Peyer's patch (tissue), 4 donors: Measurements from ENCODE around the gene EYA4. TPM values are rescaled to one million over a fixed set of nuclear protein-coding genes. Genes with fewer than 3 reads are reported as not detected.

ENCODE experiments used
- DNase-seq, 3 donors: peaks; one replicate each; pipeline ENCODE4 v3.0.0-alpha.2; 2017 to 2019
- H3K27ac ChIP-seq, 4 donors: fragments of 200-600 bp; sonication (generic); one replicate each; pipeline ENCODE4 v1.5.1; 2016 to 2019
- H3K27me3 ChIP-seq, 2 donors: fragments of 200-600 bp; sonication (generic); one replicate each; pipeline ENCODE4 v1.5.1; 2019
- H3K36me3 ChIP-seq, 3 donors: fragments of 200-600 bp; sonication (generic); one replicate each; pipeline ENCODE4 v1.5.1; 2016 to 2019
- H3K4me1 ChIP-seq, 4 donors: fragments of 200-600 bp; sonication (generic); one replicate each; pipeline ENCODE4 v1.5.1; 2016 to 2019
- H3K4me3 ChIP-seq, 4 donors: fragments of 200-600 bp; sonication (generic); 1 replicate in 3 of 4; 2 replicates in 1 of 4; pipeline ENCODE4 v1.5.1; 2016 to 2019; ENCODE audit warnings: mild to moderate bottlenecking in 1 of 4
- H3K9me3 ChIP-seq, 4 donors: fragments of 200-600 bp; sonication (generic); one replicate each; pipeline ENCODE4 v1.5.1; 2016 to 2019; ENCODE audit warnings: mild to moderate bottlenecking in 1 of 4
- CTCF ChIP-seq, 6 experiments: fragments of 450-650 bp in 4 of 6; fragments of 200-600 bp in 2 of 6; sonication (generic) in 1 of 6; IDR thresholded peaks; one replicate each; pipeline ENCODE4 v1.5.1; 2017 to 2019; ENCODE audit warnings: antibody characterized with exemption in 6 of 6, mild to moderate bottlenecking in 3 of 6, moderate library complexity in 1 of 6
- POLR2A ChIP-seq, 2 donors: fragments of 450-650 bp; IDR thresholded peaks; one replicate each; pipeline ENCODE4 v1.5.1; 2017; ENCODE audit warnings: antibody characterized with exemption in 2 of 2, mild to moderate bottlenecking in 2 of 2, moderate library complexity in 2 of 2
- total RNA-seq, 4 donors: library from RNA; depleted of rRNA; stranded (reverse); fragments of >200 nt; gene quantifications; one replicate each; pipeline ENCODE4 v1.1.0, GENCODE V29; 2016

EYA4 gene
- total RNA-seq, 4 donors from 2014 or later: 0.19 to 3.3 (median 1.3) TPM; not detected in 1

GRCh38 chr6:133350928-133351327, 109.8 kb downstream of the EYA4 start:
- H3K4me1 ChIP-seq: no peaks in the 10 kb centered on the region
- no peak for TF ChIP-seq POLR2A (IDR thresholded peaks at IDR 0.05)
- no peak for DNase-seq
- H3K4me3 ChIP-seq: no peak overlapping the region
- H3K36me3 ChIP-seq: no peaks in the 10 kb centered on the region
- no peaks in the 10 kb centered on the region for H3K9me3 ChIP-seq
- no peak overlapping the region for H3K27ac ChIP-seq
- H3K27me3 ChIP-seq: no peaks in the 10 kb centered on the region

GRCh38 chr6:133352046-133352445, 110.9 kb downstream of the EYA4 start:
- Histone ChIP-seq H3K9me3 (no peaks in the 10 kb centered on the region), H3K4me1 (no peaks in the 10 kb centered on the region), H3K27ac (no peak overlapping the region), H3K4me3 (no peak overlapping the region), H3K27me3 (no peaks in the 10 kb centered on the region), H3K36me3 (no peaks in the 10 kb centered on the region)
- DNase-seq: no peak
- TF ChIP-seq CTCF (IDR thresholded peaks at IDR 0.05) (no peak), POLR2A (IDR thresholded peaks at IDR 0.05) (no peak)

GRCh38 chr6:133353061-133353460, 111.9 kb downstream of the EYA4 start:
- Histone ChIP-seq H3K27ac (no peak overlapping the region), H3K4me1 (no peaks in the 10 kb centered on the region), H3K9me3 (no peaks in the 10 kb centered on the region), H3K27me3 (no peaks in the 10 kb centered on the region), H3K36me3 (no peaks in the 10 kb centered on the region), H3K4me3 (no peak overlapping the region)
- DNase-seq: no peak
- TF ChIP-seq CTCF (IDR thresholded peaks at IDR 0.05) (no peak), POLR2A (IDR thresholded peaks at IDR 0.05) (no peak)

- no peaks in the 10 kb centered on the region for H3K36me3 ChIP-seq
- H3K4me3 ChIP-seq: no peak overlapping the region
- H3K4me1 ChIP-seq: no peaks in the 10 kb centered on the region
- no peak for DNase-seq
- no peaks in the 10 kb centered on the region for H3K9me3 ChIP-seq
- TF ChIP-seq CTCF (IDR thresholded peaks at IDR 0.05): no peak
- no peak for TF ChIP-seq POLR2A (IDR thresholded peaks at IDR 0.05)
- no peaks in the 10 kb centered on the region for H3K27me3 ChIP-seq
- no peak overlapping the region for H3K27ac ChIP-seq
These were observed 114.8 kb downstream of the EYA4 start for GRCh38 chr6:133355922-133356321.

- no peak for DNase-seq
- Histone ChIP-seq H3K27ac (no peak overlapping the region), H3K36me3 (no peaks in the 10 kb centered on the region), H3K27me3 (no peaks in the 10 kb centered on the region), H3K4me3 (no peak overlapping the region), H3K4me1 (no peaks in the 10 kb centered on the region), H3K9me3 (no peaks in the 10 kb centered on the region)
- TF ChIP-seq CTCF (IDR thresholded peaks at IDR 0.05) (no peak), POLR2A (IDR thresholded peaks at IDR 0.05) (no peak)
These were observed 117.5 kb downstream of the EYA4 start for GRCh38 chr6:133358574-133359150.

- TF ChIP-seq POLR2A (IDR thresholded peaks at IDR 0.05): no peak
- no peak for TF ChIP-seq CTCF (IDR thresholded peaks at IDR 0.05)
- no peaks in the 10 kb centered on the region for H3K36me3 ChIP-seq
- no peak for DNase-seq
- H3K4me1 ChIP-seq: no peaks in the 10 kb centered on the region
- no peak overlapping the region for H3K27ac ChIP-seq
- no peaks in the 10 kb centered on the region for H3K27me3 ChIP-seq
- no peaks in the 10 kb centered on the region for H3K9me3 ChIP-seq
- no peak overlapping the region for H3K4me3 ChIP-seq
These were observed 118.1 kb downstream of the EYA4 start for GRCh38 chr6:133359256-133359655.
